ENCODE measurements around the gene MAPK7.

DNA sequence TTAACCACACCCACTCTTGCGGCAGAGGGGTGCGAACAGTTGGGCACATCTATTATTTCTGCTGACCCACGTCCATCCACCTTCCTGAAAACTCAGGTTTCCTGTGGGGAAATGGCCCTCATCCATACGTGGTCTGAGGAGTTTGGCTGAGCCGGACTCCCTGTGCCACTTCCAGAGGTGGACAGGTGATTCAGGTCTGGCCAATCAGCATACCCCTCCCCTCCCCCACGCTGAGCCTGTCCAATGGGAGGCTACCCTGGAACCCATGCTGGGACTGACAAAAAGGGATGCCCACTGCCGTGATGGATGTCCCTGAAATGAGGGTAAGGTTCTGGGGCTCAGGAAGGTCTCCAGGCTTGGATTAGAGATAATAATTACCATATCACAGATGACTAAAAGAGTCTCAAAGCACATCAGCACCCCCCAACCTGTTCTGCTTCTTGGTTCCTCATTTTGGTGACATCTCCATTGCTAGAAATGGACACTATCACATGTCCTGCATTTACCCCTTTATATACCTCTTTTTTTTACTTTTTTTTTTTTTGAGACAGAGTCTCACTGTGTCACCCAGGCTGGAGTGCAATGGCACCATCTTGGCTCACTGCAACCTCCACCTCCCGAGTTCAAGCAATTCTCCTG is 5.3 kb upstream of the MAPK7 start:
- TF ChIP-seq, protein P1, sequence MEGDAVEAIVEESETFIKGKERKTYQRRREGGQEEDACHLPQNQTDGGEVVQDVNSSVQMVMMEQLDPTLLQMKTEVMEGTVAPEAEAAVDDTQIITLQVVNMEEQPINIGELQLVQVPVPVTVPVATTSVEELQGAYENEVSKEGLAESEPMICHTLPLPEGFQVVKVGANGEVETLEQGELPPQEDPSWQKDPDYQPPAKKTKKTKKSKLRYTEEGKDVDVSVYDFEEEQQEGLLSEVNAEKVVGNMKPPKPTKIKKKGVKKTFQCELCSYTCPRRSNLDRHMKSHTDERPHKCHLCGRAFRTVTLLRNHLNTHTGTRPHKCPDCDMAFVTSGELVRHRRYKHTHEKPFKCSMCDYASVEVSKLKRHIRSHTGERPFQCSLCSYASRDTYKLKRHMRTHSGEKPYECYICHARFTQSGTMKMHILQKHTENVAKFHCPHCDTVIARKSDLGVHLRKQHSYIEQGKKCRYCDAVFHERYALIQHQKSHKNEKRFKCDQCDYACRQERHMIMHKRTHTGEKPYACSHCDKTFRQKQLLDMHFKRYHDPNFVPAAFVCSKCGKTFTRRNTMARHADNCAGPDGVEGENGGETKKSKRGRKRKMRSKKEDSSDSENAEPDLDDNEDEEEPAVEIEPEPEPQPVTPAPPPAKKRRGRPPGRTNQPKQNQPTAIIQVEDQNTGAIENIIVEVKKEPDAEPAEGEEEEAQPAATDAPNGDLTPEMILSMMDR (IDR thresholded peaks at IDR 0.05 in 4 of 5, conservative IDR thresholded peaks at IDR 0.05 in 1 of 5), result no peak
- TF ChIP-seq POLR2A (IDR thresholded peaks at IDR 0.05), result no peak

All from gastrocnemius medialis (tissue), 4 donors.